Smooth muscle cell (in vitro differentiated cells): ENCODE data around the gene DTD2. TPM values are rescaled to one million over a fixed set of nuclear protein-coding genes. Genes with fewer than 3 reads are reported as not detected.
"Not testable (repeated sequence)": the region's sequence is repeated elsewhere in the genome, so short reads cannot be mapped to it uniquely, and the experiment has no call there.

Experiments used
- DNase-seq: peaks from one replicate; lab custom pipeline; 2025; ENCODE audit not compliant: unreplicated experiment; lab: John Stamatoyannopoulos, UW
- H2AFZ ChIP-seq: fragments of 200-600 bp; sonication (generic); 2 replicates; pipeline ENCODE4 v1.6.0; 2016; ENCODE audit warnings: antibody characterized with exemption, low read depth, mild to moderate bottlenecking
- H3F3A ChIP-seq: fragments of 200-600 bp; sonication (generic); 2 replicates; pipeline ENCODE4 v1.6.0; 2017; ENCODE audit warnings: antibody characterized with exemption, low read depth
- H3K27ac ChIP-seq: fragments of 200-600 bp; sonication (generic); 2 replicates; pipeline ENCODE4 v1.5.1; 2016; ENCODE audit warnings: low read depth, mild to moderate bottlenecking
- H3K27me3 ChIP-seq: fragments of 200-600 bp; sonication (generic); 2 replicates; pipeline ENCODE4 v1.6.1; 2016; ENCODE audit warnings: low read depth, mild to moderate bottlenecking
- H3K36me3 ChIP-seq: fragments of 200-600 bp; sonication (generic); 2 replicates; pipeline ENCODE4 v1.5.1; 2016; ENCODE audit warnings: low read depth
- H3K4me1 ChIP-seq: fragments of 200-600 bp; sonication (generic); 2 replicates; pipeline ENCODE4 v1.5.1; 2016; ENCODE audit warnings: low read depth
- H3K4me2 ChIP-seq: fragments of 200-600 bp; sonication (generic); 2 replicates; pipeline ENCODE4 v1.6.0; 2016; ENCODE audit warnings: mild to moderate bottlenecking
- H3K4me3 ChIP-seq: fragments of 200-600 bp; sonication (generic); 2 replicates; pipeline ENCODE4 v1.5.1; 2016; ENCODE audit warnings: mild to moderate bottlenecking
- H3K79me2 ChIP-seq: fragments of 200-600 bp; sonication (generic); 2 replicates; pipeline ENCODE4 v1.6.0; 2016; ENCODE audit warnings: low read depth, mild to moderate bottlenecking
- H3K9ac ChIP-seq: fragments of 200-600 bp; sonication (generic); 2 replicates; pipeline ENCODE4 v1.6.0; 2016; ENCODE audit warnings: low read depth
- H3K9me3 ChIP-seq: fragments of 200-600 bp; sonication (generic); replicated peaks from 2 replicates; pipeline ENCODE4 v1.5.1; 2016; ENCODE audit warnings: low read depth
- H4K20me1 ChIP-seq: fragments of 200-600 bp; sonication (generic); 2 replicates; pipeline ENCODE4 v1.6.0; 2016; ENCODE audit warnings: low read depth
- CTCF ChIP-seq: fragments of 200-600 bp; sonication (generic); IDR thresholded peaks from 2 replicates; pipeline ENCODE4 v1.5.1; 2017; ENCODE audit warnings: borderline replicate concordance, mild to moderate bottlenecking, antibody characterized with exemption; ENCODE audit not compliant: insufficient read depth, poor library complexity, severe bottlenecking
- WGBS: methylation state at CpG from one replicate; pipeline ENCODE4 v1.1.7; 2016; ENCODE audit warnings: low lambda C conversion rate; 5-methylcytosine and 5-hydroxymethylcytosine counted together
- polyA plus RNA-seq: library from polyadenylated mRNA; unstranded; fragments of >200 nt; fragmentation: Nextera tagmentation; extraction: Ambion mirVana; gene quantifications from 2 replicates; pipeline ENCODE4 v1.2.1, GENCODE V29; 2016
- total RNA-seq: library from RNA; depleted of rRNA; stranded (reverse); fragments of >200 nt; gene quantifications from 2 replicates; pipeline ENCODE4 v1.2.3, GENCODE V29; 2014

DTD2 gene
- total and polyA plus RNA-seq, 2 experiments from 2014 or later: 8.6 to 30.4 TPM

GRCh38 chr14:31476131-31476866, 19.0 kb upstream of the DTD2 start:
- no peak overlapping the region for H3K27ac ChIP-seq
- no peaks in the 10 kb centered on the region for H3K36me3 ChIP-seq
- no peak for TF ChIP-seq CTCF
- no peak overlapping the region for H3K4me3 ChIP-seq
- no peaks in the 10 kb centered on the region for H3F3A ChIP-seq
- H3K4me2 ChIP-seq: no peak overlapping the region
- H4K20me1 ChIP-seq: no peaks in the 10 kb centered on the region
- no peak overlapping the region for H3K9ac ChIP-seq
- H2AFZ ChIP-seq: no peak overlapping the region
- H3K9me3 ChIP-seq: no peaks in the 10 kb centered on the region
- DNase-seq: no peak
- no peaks in the 10 kb centered on the region for H3K79me2 ChIP-seq
- no peaks in the 10 kb centered on the region for H3K27me3 ChIP-seq
- no peaks in the 10 kb centered on the region for H3K4me1 ChIP-seq
- 97% methylated on average over 4 of the region's 4 CpGs for WGBS

- no peaks in the 10 kb centered on the region for H3K36me3 ChIP-seq
- H3K9me3 ChIP-seq: no peaks in the 10 kb centered on the region
- no peak overlapping the region for H3K9ac ChIP-seq
- WGBS: 98% methylated on average over 6 of the region's 6 CpGs
- DNase-seq: no peak
- H4K20me1 ChIP-seq: no peaks in the 10 kb centered on the region
- H2AFZ ChIP-seq: no peak overlapping the region
- H3K4me1 ChIP-seq: no peaks in the 10 kb centered on the region
- no peak for TF ChIP-seq CTCF
- no peak overlapping the region for H3K4me3 ChIP-seq
- H3K27ac ChIP-seq: no peak overlapping the region
- no peaks in the 10 kb centered on the region for H3F3A ChIP-seq
- H3K4me2 ChIP-seq: no peak overlapping the region
- H3K79me2 ChIP-seq: no peaks in the 10 kb centered on the region
- no peaks in the 10 kb centered on the region for H3K27me3 ChIP-seq
Observed at GRCh38 chr14:31466554-31466953, 9.2 kb upstream of the DTD2 start.

GRCh38 chr14:31465111-31465510, 7.8 kb upstream of the DTD2 start:
- no peaks in the 10 kb centered on the region for H3K4me1 ChIP-seq
- H3K27me3 ChIP-seq: no peaks in the 10 kb centered on the region
- TF ChIP-seq CTCF: no peak
- no peak overlapping the region for H3K27ac ChIP-seq
- no peak overlapping the region for H2AFZ ChIP-seq
- H3K79me2 ChIP-seq: no peaks in the 10 kb centered on the region
- H3K4me2 ChIP-seq: no peak overlapping the region
- DNase-seq: no peak
- H3K9me3 ChIP-seq: no peaks in the 10 kb centered on the region
- no peak overlapping the region for H3K4me3 ChIP-seq
- H3K36me3 ChIP-seq: no peaks in the 10 kb centered on the region
- no peaks in the 10 kb centered on the region for H3F3A ChIP-seq
- H3K9ac ChIP-seq: no peak overlapping the region
- H4K20me1 ChIP-seq: no peaks in the 10 kb centered on the region

GRCh38 chr14:31462450-31462849, 5.1 kb upstream of the DTD2 start:
- not testable (repeated sequence) for H3F3A ChIP-seq

More at GRCh38 chr14:31462450-31462849, 5.1 kb upstream of the DTD2 start:
- H3K27ac ChIP-seq, DNase-seq, H3K4me3 ChIP-seq, H4K20me1 ChIP-seq, H3K4me2 ChIP-seq, H3K9me3 ChIP-seq, H3K4me1 ChIP-seq, H3K79me2 ChIP-seq, H3K27me3 ChIP-seq, H3K36me3 ChIP-seq, H3K9ac ChIP-seq: not testable (repeated sequence)
- peak overlapping the region; percentile 64 for H2AFZ ChIP-seq
- whole genome bisulfite sequencing: 81% methylated on average over 2 of the region's 2 CpGs
